Smooth muscle cell of the brain vasculature (primary cell): Measurements from ENCODE around the gene PHPT1.
"Not testable (repeated sequence)": the region's sequence is repeated elsewhere in the genome, so short reads cannot be mapped to it uniquely, and the experiment has no call there.

Source experiments
- DNase-seq: peaks from one replicate; pipeline ENCODE4 v3.0.0-alpha.2; 2012; ENCODE audit warnings: low read depth, low spot score

The PHPT1 gene

DNA sequence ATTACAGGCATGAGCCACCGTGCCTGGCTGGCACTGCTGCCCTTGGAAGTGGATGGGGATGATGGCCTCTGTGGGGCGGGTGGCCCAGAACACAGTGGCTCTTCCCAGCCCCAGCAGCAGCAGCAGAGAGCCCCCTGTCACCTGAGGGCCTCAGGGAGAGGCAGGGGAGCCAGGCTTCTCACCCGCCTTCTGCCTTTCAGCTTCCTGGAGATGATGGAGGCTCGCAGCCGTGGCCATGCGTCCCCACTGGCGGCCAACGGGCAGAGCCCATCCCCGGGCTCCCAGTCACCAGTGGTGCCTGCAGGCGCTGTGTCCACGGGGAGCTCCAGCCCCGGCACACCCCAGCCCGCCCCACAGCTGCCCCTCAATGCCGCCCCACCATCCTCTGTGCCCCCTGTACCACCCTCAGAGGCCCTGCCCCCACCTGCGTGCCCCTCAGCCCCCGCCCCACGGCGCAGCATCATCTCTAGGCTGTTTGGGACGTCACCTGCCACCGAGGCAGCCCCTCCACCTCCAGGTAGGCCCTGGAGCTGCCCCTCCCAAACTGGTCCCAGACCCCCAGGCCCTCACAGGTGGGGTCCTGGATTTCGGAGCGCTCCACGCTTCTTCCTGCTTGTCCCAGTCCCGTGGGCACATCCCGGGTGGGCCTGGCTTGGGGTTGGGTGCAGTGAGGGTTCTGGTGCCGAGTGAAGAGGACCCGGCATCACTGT lies 11.9 kb upstream of the PHPT1 start:
- DNase-seq, result no peak

DNA sequence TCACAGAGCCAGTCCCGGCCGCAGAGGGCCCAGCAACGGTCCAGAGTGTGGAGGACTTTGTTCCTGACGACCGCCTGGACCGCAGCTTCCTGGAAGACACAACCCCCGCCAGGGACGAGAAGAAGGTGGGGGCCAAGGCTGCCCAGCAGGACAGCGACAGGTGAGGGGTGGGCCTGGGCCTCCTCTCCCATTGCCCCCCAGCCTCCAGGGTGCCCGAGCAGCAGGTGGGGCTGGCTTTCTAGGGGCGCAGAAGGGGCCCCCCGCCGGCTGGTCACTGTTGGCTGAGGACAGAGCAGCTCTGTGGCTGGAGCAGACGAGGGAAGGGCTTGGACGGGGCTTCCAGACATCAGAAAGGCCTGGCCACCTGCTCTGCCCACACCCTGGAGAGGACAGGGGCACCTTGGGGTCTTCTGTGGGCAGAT lies 11.3 kb upstream of the PHPT1 start:
- DNase-seq, result not testable (repeated sequence)

DNA sequence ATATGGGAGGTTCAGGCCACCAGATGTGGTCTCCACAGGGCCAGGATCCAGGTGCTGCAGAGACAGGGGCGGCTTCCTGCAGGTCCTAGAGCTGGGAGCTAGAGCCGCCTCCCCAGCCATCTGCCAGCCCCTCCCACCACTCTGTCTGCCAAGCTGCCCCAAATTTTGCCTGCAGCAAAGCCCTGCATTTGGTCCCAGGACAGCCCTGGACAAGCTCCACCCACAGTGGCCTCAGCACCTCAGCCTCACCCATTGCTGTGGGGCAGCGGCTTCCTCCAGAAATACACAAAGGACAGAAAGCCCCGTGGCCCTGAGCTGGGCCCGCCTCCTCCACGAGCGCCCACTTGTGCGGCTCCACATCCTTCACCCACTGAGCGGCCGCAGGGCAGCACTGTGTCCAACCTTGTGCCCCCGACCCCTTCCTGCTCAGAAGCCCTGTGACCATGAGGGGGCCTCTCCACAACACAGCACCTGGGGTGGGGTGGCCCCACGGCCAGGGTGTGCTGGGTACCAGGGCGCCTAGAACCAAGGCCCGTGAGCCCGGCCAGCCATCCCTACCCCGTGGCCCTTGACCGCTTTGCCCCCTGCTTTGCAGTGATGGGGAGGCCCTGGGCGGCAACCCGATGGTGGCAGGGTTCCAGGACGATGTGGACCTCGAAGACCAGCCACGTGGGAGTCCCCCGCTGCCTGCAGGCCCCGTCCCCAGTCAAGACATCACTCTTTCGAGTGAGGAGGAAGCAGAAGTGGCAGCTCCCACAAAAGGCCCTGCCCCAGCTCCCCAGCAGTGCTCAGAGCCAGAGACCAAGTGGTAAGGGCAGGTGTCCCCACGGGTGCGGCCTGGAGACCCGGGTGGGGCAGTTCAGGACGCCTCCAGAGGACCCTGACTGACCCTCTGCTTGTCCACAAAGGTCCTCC lies 10.6 kb upstream of the PHPT1 start:
- no peak for DNase-seq

DNA sequence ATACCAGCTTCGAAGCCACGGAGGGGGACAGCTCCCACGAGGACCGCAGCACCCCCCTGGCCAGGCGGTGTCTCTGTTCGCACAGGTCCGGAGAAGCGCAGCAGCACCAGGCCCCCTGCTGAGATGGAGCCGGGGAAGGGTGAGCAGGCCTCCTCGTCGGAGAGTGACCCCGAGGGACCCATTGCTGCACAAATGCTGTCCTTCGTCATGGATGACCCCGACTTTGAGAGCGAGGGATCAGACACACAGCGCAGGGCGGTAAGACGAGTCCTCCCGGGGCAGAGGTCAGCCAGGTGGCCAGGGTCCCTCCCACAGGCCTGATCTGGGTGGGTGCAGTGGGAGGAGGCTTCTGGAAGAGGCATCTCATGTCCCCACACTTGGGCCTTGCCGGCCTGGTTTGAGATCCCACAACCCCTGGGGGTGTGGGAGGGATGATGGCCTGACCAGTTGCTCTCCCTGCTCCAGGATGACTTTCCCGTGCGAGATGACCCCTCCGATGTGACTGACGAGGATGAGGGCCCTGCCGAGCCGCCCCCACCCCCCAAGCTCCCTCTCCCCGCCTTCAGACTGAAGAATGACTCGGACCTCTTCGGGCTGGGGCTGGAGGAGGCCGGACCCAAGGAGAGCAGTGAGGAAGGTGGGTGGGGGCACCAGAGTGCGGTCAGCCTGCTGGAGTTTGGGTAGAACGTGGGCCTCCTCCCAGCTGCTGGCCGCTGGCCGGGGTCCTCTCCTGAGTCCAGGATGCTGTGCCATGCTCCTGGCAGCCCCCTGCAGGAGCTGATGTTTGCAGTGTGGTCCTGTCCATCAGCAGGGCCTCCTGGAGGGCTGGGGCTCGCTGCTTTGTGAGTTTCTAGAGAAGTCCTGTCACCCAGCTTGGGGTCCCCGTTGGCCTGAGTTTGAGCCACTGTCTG lies 9.7 kb upstream of the PHPT1 start:
- DNase-seq, result no peak

DNA sequence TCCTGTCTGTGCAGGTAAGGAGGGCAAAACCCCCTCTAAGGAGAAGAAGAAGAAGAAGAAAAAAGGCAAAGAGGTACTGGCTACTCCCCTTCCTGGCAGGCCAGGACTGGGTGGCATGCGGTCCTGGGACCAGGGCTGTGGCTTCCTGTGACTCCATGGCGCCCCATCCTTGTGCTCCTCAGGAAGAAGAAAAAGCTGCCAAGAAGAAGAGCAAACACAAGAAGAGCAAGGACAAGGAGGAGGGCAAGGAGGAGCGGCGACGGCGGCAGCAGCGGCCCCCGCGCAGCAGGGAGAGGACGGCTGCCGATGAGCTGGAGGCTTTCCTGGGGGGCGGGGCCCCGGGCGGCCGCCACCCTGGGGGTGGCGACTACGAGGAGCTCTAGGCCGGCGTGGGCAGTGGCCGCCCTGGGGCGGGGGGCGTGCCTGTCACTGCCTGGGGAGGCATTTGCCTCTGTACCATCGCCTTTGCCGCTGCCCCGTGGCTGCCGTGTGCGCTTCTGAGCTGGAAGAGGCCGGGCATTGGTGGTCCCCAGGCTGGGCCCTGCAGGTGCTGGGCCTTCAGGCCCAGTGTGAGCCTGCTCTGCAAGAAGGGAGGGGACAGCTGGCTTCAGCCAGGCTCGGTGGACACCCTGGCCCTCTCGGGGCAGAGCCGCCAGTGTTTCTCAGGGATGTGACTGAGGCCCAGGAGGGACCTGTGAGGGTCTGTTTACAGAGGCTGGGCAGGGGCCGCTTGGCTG lies 8.9 kb upstream of the PHPT1 start:
- DNase-seq, result no peak

DNA sequence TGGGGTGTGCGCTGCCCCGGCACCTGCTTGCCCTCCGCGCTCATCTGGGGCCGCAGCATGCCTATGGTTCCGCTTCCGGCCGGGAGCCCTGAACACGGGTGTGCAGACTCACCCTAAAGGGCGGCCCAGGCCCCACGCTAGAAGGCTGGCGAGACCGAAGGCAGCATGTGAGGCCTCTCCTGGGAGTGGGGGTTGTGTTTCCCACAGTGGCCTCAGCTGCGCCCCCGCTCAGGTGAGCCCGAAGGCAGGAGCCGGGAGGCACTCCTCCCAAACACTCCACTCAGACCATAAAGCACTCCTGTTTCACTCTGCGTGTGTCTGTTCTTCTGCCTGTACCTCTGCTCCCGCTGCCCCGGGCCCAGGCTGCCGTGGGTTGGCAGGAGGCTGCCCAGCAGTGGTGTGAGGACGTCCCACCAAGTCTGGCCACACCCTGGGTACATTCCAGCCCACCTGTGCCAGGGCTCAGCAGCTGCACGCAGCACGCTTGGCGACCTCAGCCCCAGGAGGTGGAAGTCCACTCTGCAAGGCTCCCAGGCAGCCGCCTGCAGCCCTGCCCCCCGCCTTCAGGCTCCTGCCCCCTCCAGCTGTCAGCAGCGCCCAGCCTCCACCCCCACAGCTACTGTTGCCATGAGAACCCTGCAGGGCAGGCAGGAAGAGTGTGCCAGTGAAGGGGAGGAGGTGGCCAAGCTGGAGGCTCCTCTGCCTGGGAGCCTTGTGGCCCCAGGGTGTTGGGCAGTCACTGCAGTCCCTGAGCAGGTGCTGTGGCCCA lies 8.1 kb upstream of the PHPT1 start:
- DNase-seq, result no peak

DNA sequence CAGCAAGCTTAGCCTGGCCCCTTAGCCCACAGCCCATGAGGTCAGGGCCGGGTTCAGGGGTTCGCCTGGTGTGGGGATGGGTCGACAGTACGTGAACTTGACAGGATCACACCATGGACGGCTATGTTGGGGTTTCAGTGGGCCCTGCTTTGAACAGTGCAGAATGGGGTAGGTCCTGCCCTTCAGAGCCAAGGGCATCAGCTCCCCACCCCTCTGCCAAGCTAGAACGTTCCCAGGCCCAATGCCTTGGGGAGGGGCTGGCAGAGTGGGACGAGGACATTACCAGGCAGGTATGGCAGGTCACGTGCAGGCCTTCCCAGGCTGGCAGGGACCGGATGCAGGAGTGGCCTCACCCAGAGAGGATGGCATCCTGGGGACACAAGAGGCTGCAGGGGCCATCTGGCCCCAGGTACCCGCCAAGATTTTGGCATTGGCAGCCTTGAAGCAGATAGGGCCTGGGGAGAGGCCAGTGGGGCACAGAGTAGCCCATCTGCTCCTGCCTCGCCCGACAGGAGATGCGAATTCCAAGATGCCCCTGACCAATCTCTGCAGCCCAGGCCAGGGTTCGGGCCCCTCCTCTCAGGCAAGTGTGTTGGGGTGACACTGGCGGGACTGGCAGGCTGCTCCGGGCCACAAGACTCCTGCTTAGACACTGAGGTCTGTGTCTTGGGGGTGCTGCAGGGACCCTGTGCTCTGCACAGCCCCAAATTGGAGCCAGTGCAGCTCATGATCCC lies 7.4 kb upstream of the PHPT1 start:
- DNase-seq, result not testable (repeated sequence)

DNA sequence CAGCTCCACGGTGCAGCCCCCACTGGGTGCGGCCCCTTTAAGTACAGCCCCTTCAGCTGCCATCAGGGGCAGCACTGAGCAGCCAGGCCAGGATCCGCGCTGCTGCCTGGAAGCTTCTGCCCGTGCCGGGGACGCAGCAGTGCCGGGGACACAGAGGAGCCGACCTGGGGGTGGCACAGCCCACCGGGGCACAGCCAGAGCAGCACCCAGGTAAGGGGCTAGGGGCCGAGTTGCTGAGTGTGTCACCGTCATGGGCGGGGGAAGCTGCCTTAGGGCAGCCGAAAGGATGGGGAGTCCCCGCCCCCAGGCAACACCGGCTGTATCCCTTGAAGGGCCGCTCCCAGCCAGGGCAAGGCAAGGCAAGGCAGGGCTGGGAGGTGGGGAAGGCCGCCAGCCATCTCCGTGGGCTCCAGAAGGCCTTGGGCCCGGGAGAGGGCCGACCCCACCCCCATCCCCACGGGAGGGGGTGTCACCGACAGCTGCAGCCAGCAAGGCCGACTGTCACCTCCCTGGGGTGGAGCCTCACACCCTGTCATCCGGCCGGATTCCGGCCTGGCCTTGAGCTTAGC lies 6.7 kb upstream of the PHPT1 start, which contains the start of gene AJM1:
AJM1 (plus strand) TSS at position 99 of the 569 bp plus-strand sequence. CDS start 1,937 bp downstream, outside the sequence.
- DNase-seq, result not testable (repeated sequence)

DNA sequence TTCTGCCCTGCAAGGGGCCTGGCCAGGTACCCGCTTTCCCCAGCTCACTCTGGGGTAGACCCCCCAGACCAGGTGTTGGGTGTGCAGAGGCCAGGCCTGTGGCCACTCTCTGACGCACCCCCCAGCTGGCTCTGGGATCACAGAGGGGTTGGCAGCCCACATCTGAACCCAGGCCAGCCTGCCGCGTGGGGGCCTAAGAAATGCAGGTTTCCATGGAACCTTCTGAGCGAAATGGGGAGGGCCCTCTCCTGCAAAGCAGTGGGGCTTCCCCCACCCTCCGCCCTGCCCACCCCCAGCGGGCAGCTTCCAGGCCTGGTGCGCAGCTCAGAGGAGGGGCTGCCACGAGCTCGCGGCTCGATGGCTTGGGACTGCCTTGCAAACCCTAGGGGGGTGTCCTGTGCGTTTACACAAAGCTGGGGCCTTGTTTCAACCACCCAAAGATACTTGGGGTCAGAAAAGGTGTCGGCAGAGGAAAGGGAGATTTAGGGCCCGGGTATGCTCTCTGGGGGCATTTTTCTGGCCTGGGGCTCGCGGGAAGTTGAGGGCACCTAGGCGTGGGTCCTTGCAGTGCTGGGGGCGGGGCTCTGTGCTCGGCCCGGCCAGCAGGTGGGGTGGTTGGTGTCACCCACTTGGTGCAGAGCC lies 5.9 kb upstream of the PHPT1 start:
- not testable (repeated sequence) for DNase-seq

DNA sequence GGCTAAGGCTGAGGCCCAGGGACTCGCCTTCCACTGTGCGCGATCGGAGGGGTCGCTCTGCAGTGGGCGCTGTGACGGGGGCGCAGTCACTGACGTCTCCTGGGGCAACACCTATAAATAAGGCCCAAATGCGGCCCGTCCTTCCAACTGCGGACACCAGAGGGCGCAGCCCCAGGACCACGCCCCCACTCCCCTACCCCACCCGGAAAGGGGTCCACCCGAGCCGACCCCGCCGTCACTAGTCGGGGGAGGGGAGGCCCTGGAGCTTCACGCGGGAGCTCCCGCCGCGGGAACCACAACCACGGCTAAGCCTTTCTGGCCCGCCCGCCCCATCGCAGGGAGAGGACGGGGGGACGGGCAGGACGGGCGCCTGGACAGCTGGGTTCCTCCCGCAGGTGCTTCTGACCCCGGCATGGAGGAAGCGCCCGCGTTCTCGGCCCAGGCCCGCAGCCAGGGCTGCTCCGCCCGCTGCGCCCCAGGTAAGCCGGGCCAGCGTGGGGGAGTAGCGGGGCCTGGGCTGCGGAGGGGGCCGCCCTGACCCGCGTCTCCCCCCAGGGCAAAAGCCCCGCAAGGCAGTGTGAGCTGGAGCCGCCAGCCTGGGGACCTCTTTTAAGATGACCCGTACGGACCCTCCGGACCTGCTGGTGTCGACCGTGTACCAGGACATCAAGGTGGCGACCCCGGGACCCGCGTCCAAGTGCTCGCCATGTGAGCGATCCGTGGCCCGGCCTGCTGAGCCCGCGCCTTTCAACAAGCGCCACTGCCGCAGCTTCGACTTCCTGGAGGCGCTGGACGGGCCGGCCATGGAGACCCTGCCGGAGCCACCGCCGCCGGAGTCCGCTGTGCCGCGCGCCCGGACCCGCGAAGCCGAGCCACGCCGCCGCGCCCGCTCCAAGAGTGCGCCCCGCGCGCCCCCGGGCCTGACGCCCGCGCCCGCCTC lies 5.1 kb upstream of the PHPT1 start:
- DNase-seq, result not testable (repeated sequence)

DNA sequence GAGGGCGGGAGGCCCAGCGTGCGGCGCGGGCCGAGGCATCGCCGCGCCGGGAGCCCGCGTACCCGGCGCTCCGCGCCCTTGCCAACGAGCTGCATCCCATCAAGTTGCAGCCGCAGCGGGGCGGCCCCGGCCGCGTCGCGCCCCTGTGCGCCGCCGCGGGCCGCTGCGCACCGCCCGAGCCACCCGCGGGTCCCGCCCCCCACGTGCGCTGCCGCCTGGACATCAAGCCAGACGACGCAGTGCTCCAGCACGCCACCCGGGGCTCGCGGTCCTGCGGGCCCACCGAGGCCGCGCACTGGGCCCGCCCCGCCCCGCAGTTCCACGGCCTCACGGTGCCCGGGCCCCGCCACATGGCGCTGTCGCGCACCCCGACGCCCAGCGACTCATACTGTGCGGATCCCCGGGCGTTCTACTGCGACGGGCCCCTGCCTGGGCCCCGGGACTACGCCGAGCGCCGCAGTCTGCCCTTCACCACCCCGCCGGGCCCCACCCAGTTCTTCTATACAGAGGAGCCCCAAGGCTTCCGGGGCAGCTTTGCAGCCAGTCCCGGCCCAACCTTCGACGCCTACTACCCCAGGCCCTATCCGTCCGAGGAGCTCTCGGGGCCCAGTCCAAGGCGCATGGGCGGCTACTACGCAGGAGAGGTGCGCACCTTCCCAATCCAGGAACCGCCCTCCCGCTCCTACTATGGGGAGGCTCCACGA lies 4.3 kb upstream of the PHPT1 start:
- no peak for DNase-seq

DNA sequence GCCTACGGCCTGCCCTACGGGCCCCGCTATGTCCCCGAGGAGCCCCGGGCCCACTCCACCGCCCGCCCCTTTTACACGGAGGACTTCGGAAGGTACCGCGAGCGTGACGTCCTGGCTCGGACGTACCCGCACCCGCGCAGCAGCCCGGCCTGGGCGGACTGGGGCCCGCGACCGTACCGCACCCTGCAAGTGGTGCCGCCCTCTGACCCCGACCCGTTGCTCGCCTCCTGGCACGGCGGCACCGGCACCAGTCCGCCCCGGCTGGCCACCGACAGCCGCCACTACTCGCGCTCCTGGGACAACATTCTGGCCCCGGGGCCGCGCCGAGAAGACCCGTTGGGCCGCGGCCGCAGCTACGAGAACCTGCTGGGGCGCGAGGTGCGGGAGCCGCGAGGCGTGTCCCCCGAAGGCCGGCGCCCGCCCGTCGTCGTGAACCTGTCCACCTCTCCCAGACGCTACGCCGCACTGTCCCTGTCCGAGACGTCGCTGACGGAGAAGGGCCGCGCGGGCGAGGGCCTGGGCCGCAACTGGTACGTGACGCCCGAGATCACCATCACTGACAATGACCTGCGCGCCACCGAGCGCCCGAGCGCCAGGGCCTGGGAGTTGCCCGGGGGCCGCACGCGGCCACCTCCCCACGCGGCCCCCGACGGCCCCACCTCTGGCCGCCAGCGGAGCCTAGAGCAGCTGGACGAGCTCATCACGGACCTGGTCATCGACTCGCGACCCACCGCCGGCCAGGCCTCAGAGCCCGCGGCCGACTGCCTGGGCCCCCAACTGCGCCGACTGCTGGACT lies 3.5 kb upstream of the PHPT1 start:
- no peak for DNase-seq

DNA sequence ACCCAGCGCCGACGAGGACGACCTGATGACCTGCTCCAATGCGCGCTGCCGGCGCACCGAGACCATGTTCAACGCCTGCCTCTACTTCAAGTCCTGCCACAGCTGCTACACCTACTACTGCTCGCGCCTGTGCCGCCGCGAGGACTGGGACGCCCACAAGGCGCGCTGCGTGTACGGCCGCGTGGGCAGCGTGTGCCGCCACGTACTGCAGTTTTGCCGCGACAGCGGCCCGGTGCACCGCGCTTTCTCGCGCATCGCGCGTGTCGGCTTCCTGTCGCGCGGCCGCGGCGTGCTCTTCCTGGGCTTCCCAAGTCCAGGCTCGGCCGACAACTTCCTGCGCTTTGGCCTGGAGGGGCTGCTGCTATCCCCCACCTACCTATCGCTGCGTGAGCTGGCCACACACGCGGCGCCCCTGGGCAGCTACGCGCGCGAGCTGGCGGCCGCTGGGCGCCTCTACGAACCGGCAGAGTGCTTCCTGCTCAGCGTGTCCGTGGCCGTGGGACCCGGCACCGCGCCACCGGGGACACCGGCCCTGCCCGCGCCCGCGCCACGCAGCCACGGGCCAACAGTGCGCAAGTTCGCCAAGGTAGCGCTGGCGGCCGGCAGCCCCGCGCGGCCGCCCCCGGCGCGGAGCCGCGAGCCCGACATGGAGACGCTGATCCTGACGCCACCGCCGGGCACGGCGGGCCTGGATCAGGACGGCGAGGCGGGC lies 2.7 kb upstream of the PHPT1 start:
- no peak for DNase-seq

DNA sequence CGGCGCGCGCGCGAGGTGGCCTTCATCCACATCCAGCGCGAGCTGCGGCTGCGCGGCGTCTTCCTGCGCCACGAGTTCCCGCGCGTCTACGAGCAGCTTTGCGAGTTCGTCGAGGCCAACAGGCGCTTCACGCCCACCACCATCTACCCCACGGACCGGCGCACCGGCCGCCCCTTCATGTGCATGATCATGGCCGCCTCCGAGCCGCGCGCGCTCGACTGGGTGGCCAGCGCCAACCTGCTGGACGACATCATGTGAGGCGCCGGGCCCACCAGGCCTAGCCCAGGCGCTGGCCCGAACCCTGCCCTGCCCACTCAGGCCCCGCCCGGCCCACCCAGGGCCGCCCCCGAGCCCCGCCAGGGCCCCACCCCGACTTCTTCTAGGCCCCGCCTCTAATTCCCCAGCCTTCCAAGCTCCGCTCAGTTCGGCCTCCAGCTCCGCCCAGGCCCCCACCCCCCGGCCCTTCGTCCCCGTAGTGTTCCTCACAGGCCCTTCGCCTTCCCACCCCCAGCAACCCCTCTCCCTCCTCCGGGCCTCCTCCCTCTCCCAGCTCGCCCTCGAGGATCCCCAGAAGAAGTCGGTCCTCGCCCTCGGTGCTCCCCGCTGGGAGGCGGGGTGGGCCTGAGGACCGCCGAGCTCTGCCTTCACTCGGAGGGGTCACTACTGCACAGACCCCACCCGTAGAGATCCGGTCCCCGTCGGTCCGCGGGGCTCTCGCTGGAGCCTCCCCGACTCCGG lies 2.0 kb upstream of the PHPT1 start:
- no peak for DNase-seq
